ENCODE measurements around the gene LMX1B.

DNA sequence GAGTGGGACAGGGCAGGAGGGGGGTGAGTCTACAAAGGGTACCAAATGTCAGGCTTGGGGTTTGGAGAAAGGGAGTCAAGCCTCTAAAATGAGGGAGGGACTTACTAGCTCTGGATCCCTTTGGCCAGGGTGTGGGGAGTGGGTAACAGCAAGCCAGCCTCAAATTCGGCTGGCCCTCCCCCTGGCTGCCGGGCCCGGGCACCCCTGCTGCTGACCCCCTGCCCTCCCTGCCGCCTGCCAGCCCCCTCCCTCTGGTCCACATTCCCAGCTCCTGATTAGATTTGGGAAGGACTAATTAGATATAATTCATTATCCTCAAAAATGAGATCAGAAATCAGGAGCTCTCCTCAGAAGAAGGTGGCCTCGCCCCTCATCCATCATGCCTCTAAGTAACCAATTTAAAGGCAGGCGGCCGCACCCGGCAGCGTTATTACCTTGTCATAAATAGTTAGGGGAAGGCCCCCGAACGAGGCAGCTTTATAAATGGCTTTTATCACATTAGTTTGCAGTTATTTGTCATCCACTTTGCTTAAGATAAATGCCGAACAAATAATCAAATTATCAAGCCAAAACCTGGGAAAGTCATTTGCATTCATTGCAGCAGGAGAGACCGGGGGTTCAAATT is 44.6 kb downstream of the LMX1B start:
- TF ChIP-seq, protein P1, sequence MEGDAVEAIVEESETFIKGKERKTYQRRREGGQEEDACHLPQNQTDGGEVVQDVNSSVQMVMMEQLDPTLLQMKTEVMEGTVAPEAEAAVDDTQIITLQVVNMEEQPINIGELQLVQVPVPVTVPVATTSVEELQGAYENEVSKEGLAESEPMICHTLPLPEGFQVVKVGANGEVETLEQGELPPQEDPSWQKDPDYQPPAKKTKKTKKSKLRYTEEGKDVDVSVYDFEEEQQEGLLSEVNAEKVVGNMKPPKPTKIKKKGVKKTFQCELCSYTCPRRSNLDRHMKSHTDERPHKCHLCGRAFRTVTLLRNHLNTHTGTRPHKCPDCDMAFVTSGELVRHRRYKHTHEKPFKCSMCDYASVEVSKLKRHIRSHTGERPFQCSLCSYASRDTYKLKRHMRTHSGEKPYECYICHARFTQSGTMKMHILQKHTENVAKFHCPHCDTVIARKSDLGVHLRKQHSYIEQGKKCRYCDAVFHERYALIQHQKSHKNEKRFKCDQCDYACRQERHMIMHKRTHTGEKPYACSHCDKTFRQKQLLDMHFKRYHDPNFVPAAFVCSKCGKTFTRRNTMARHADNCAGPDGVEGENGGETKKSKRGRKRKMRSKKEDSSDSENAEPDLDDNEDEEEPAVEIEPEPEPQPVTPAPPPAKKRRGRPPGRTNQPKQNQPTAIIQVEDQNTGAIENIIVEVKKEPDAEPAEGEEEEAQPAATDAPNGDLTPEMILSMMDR (IDR thresholded peaks at IDR 0.05) = no peak
- no peak for TF ChIP-seq POLR2A (IDR thresholded peaks at IDR 0.05)
